Mesenchymal stem cell (in vitro differentiated cells and primary cell): Measurements from ENCODE around the gene HECA.

ENCODE experiments used
- DNase-seq: peaks from one replicate; pipeline ENCODE4 v3.0.0-alpha.2; 2013
- H2AFZ ChIP-seq: one replicate; pipeline ENCODE4 v1.6.1; 2013; ENCODE audit warnings: low read depth, mild to moderate bottlenecking, control low read depth, inconsistent platforms, low read length, moderate library complexity
- H2AK5ac ChIP-seq: 2 replicates; pipeline ENCODE4 v1.6.1; 2013; ENCODE audit warnings: low read length, moderate library complexity, mild to moderate bottlenecking, inconsistent platforms; ENCODE audit not compliant: severe bottlenecking
- H2BK120ac ChIP-seq: one replicate; pipeline ENCODE4 v1.6.1; 2013; ENCODE audit warnings: low read depth, mild to moderate bottlenecking, inconsistent platforms, low read length, moderate library complexity
- H2BK12ac ChIP-seq, 2 experiments: one replicate each; pipeline ENCODE4 v1.6.1; 2013; ENCODE audit warnings: inconsistent platforms in 2 of 2, low read length in 2 of 2, mild to moderate bottlenecking in 2 of 2, moderate library complexity in 2 of 2, control low read depth in 1 of 2
- H2BK15ac ChIP-seq: one replicate; pipeline ENCODE4 v1.6.1; 2013; ENCODE audit warnings: mild to moderate bottlenecking, low read depth, inconsistent platforms; ENCODE audit not compliant: poor library complexity, severe bottlenecking
- H2BK5ac ChIP-seq: 2 replicates; pipeline ENCODE4 v1.6.1; 2013; ENCODE audit warnings: low read depth, mild to moderate bottlenecking, low read length, control low read depth, inconsistent platforms; ENCODE audit not compliant: poor library complexity, severe bottlenecking
- H3K14ac ChIP-seq, 2 experiments: one replicate each; pipeline ENCODE4 v1.6.1; 2013; ENCODE audit warnings: inconsistent platforms in 2 of 2, low read length in 2 of 2, control low read depth in 1 of 2, mild to moderate bottlenecking in 1 of 2, moderate library complexity in 1 of 2
- H3K18ac ChIP-seq, 2 experiments: one replicate each; pipeline ENCODE4 v1.6.1; 2013; ENCODE audit warnings: inconsistent platforms in 2 of 2, low read length in 2 of 2, control low read depth in 1 of 2, low read depth in 1 of 2, mild to moderate bottlenecking in 1 of 2
- H3K23ac ChIP-seq, 2 experiments: one replicate each; pipeline ENCODE4 v1.6.1; 2013; ENCODE audit warnings: inconsistent platforms in 2 of 2, low read length in 2 of 2, mild to moderate bottlenecking in 2 of 2, moderate library complexity in 2 of 2, control low read depth in 1 of 2
- H3K27ac ChIP-seq: 2 replicates; pipeline ENCODE4 v1.5.1; 2013; ENCODE audit warnings: mild to moderate bottlenecking, moderate library complexity, low read length, control low read depth, inconsistent platforms; ENCODE audit not compliant: poor library complexity, severe bottlenecking
- H3K27me3 ChIP-seq, 2 experiments: 2 replicates each; pipeline versions ENCODE4 v1.6.1 to v1.7.0; 2013; ENCODE audit warnings: low read length in 2 of 2, mild to moderate bottlenecking in 2 of 2, moderate library complexity in 2 of 2, control low read depth in 1 of 2, inconsistent platforms in 1 of 2; ENCODE audit not compliant: control insufficient read depth in 1 of 2, insufficient read depth in 1 of 2
- H3K36me3 ChIP-seq, 2 experiments: 2 replicates each; pipeline versions ENCODE4 v1.6.1 to v1.7.0; 2013; ENCODE audit warnings: low read length in 2 of 2, control low read depth in 1 of 2, inconsistent platforms in 1 of 2, low read depth in 1 of 2, mild to moderate bottlenecking in 1 of 2; ENCODE audit not compliant: insufficient read depth in 2 of 2, control insufficient read depth in 1 of 2
- H3K4ac ChIP-seq, 2 experiments: one replicate each; pipeline ENCODE4 v1.6.1; 2013; ENCODE audit warnings: inconsistent platforms in 2 of 2, low read length in 2 of 2, mild to moderate bottlenecking in 2 of 2, moderate library complexity in 2 of 2, control low read depth in 1 of 2, low read depth in 1 of 2
- H3K4me1 ChIP-seq: 2 replicates; pipeline ENCODE4 v1.6.1; 2013; ENCODE audit warnings: low read depth, low read length, control low read depth; ENCODE audit not compliant: control insufficient read depth, insufficient read depth
- H3K4me2 ChIP-seq: 2 replicates; pipeline ENCODE4 v1.6.1; 2013; ENCODE audit warnings: low read length, mild to moderate bottlenecking, inconsistent platforms; ENCODE audit not compliant: poor library complexity, severe bottlenecking
- H3K4me3 ChIP-seq, 2 experiments: 2 replicates each; pipeline versions ENCODE4 v1.5.1 to v1.7.0; 2013; ENCODE audit warnings: low read length in 2 of 2, mild to moderate bottlenecking in 2 of 2, control low read depth in 1 of 2, low read depth in 1 of 2; ENCODE audit not compliant: insufficient read depth in 1 of 2
- H3K79me1 ChIP-seq: replicated peaks from 2 replicates; pipeline ENCODE4 v1.6.1; 2013; ENCODE audit warnings: mild to moderate bottlenecking, control low read depth, low read length, inconsistent platforms; ENCODE audit not compliant: poor library complexity, severe bottlenecking
- H3K9ac ChIP-seq: 2 replicates; pipeline ENCODE4 v1.7.0; 2013; ENCODE audit warnings: mild to moderate bottlenecking, low read length, moderate library complexity
- H3K9me3 ChIP-seq: 2 replicates; pipeline ENCODE4 v1.7.0; 2013; ENCODE audit warnings: mild to moderate bottlenecking, low read length; ENCODE audit not compliant: control insufficient read depth
- H4K8ac ChIP-seq: one replicate; pipeline ENCODE4 v1.6.1; 2013; ENCODE audit warnings: inconsistent platforms, mild to moderate bottlenecking, low read length, moderate library complexity
- H4K91ac ChIP-seq: one replicate; pipeline ENCODE4 v1.6.1; 2013; ENCODE audit warnings: mild to moderate bottlenecking, low read length, inconsistent platforms
- WGBS: methylation state at CpG from one replicate; pipeline ENCODE4 v1.1.7; 2013; ENCODE audit warnings: mixed read lengths; 5-methylcytosine and 5-hydroxymethylcytosine counted together

Gene HECA

GRCh38 chr6:139186242-139186641 lies 51.4 kb downstream of the HECA start:
- Histone ChIP-seq H3K9me3 (no peaks in the 10 kb centered on the region), H2BK120ac (no peak overlapping the region), H3K27ac (no peak overlapping the region), H3K36me3 (peaks cover 1 to 17% of the 10 kb centered on the region in 2 experiments), H3K23ac (no peak overlapping the region), H2BK15ac (no peak overlapping the region), H3K79me1 (no peaks in the 10 kb centered on the region), H3K4me3 (no peak overlapping the region), H2AK5ac (no peak overlapping the region), H3K4me2 (no peak overlapping the region), H2BK5ac (no peak overlapping the region), H3K27me3 (no peaks in the 10 kb centered on the region), H3K4ac (no peak overlapping the region), H4K91ac (no peak overlapping the region), H3K9ac (no peak overlapping the region), H2AFZ (no peak overlapping the region), H2BK12ac (no peak overlapping the region), H3K18ac (no peak overlapping the region), H3K4me1 (no peaks in the 10 kb centered on the region), H3K14ac (no peak overlapping the region), H4K8ac (no peak overlapping the region)
- WGBS, result 100% methylated on average over 1 of the region's 3 CpGs
- DNase-seq, result no peak

- no peak overlapping the region for H2AFZ ChIP-seq
- no peaks in the 10 kb centered on the region for H3K4me1 ChIP-seq
- no CpG with 5 or more reads among the region's 1 CpG for WGBS
- H3K14ac ChIP-seq, result no peak overlapping the region
- no peak overlapping the region for H3K4me2 ChIP-seq
- no peak overlapping the region for H3K9ac ChIP-seq
- H2BK12ac ChIP-seq, result no peak overlapping the region
- H3K4me3 ChIP-seq, result no peak overlapping the region
- H3K27me3 ChIP-seq, result no peaks in the 10 kb centered on the region
- H3K9me3 ChIP-seq, result no peaks in the 10 kb centered on the region
- H3K36me3 ChIP-seq, result peaks cover 0 to 13% of the 10 kb centered on the region in 2 experiments
- DNase-seq, result no peak
- H2BK15ac ChIP-seq, result no peak overlapping the region
- no peak overlapping the region for H3K23ac ChIP-seq
- no peak overlapping the region for H3K4ac ChIP-seq
- H2BK5ac ChIP-seq, result no peak overlapping the region
- H2AK5ac ChIP-seq, result no peak overlapping the region
- H3K27ac ChIP-seq, result no peak overlapping the region
- H4K91ac ChIP-seq, result no peak overlapping the region
- no peak overlapping the region for H3K18ac ChIP-seq
- no peak overlapping the region for H4K8ac ChIP-seq
- no peak overlapping the region for H2BK120ac ChIP-seq
- H3K79me1 ChIP-seq, result no peaks in the 10 kb centered on the region
These were observed 51.8 kb downstream of the HECA start for GRCh38 chr6:139186692-139187091.

GRCh38 chr6:139187489-139187888 lies 52.6 kb downstream of the HECA start:
- Histone ChIP-seq H4K8ac (no peak overlapping the region), H3K9me3 (no peaks in the 10 kb centered on the region), H3K36me3 (peaks cover 0 to 5% of the 10 kb centered on the region in 2 experiments), H3K23ac (no peak overlapping the region), H2BK5ac (no peak overlapping the region), H3K4me3 (no peak overlapping the region), H2BK120ac (no peak overlapping the region), H3K9ac (no peak overlapping the region), H2BK15ac (no peak overlapping the region), H2AK5ac (no peak overlapping the region), H3K79me1 (no peaks in the 10 kb centered on the region), H3K4me1 (no peaks in the 10 kb centered on the region), H2BK12ac (no peak overlapping the region), H3K18ac (no peak overlapping the region), H4K91ac (no peak overlapping the region), H3K27ac (no peak overlapping the region), H3K4ac (no peak overlapping the region), H2AFZ (no peak overlapping the region), H3K27me3 (no peaks in the 10 kb centered on the region), H3K4me2 (no peak overlapping the region), H3K14ac (no peak overlapping the region)
- DNase-seq, result no peak
- 81% methylated on average over 3 of the region's 4 CpGs for WGBS

- no peaks in the 10 kb centered on the region for H3K79me1 ChIP-seq
- H2BK15ac ChIP-seq, result no peak overlapping the region
- H2BK12ac ChIP-seq, result no peak overlapping the region
- no peak overlapping the region for H3K9ac ChIP-seq
- 100% methylated on average over 3 of the region's 3 CpGs for WGBS
- H3K27ac ChIP-seq, result no peak overlapping the region
- DNase-seq, result no peak
- no peak overlapping the region for H3K23ac ChIP-seq
- H4K91ac ChIP-seq, result no peak overlapping the region
- H3K36me3 ChIP-seq, result no peaks in the 10 kb centered on the region
- no peak overlapping the region for H3K4ac ChIP-seq
- no peak overlapping the region for H3K4me2 ChIP-seq
- no peak overlapping the region for H4K8ac ChIP-seq
- no peak overlapping the region for H2BK120ac ChIP-seq
- H3K14ac ChIP-seq, result no peak overlapping the region
- H2AFZ ChIP-seq, result no peak overlapping the region
- no peak overlapping the region for H3K18ac ChIP-seq
- H2BK5ac ChIP-seq, result no peak overlapping the region
- no peak overlapping the region for H3K4me3 ChIP-seq
- no peaks in the 10 kb centered on the region for H3K9me3 ChIP-seq
- H2AK5ac ChIP-seq, result no peak overlapping the region
- H3K27me3 ChIP-seq, result no peaks in the 10 kb centered on the region
- H3K4me1 ChIP-seq, result no peaks in the 10 kb centered on the region
These were observed 54.8 kb downstream of the HECA start for GRCh38 chr6:139189665-139190064.
